HCT116 (cell line): ENCODE measurements around the gene INPP5B. TPM values are rescaled to one million over a fixed set of nuclear protein-coding genes. Genes with fewer than 3 reads are reported as not detected.
"Not testable (repeated sequence)": the region's sequence is repeated elsewhere in the genome, so short reads cannot be mapped to it uniquely, and the experiment has no call there.

Source experiments
- ATAC-seq: fragments of 200-7000 bp; cut with Tn5 transposase; 2 replicates; pipeline ENCODE4 v1.9.1; 2020; ENCODE audit warnings: mild to moderate bottlenecking, moderate library complexity
- BruUV-seq: library from RNA; stranded (reverse); fragments of 400-500 nt; replicated peaks from 2 replicates; lab custom pipeline; 2021; lab: Mats Ljungman, UMichigan
- CTCF ChIA-PET: fragments of 300-600 bp; sonication (Branson Sonifier 250); formaldehyde crosslinking; loops from one replicate; lab custom pipeline; 2021; ENCODE audit warnings: antibody characterized with exemption; lab: Charles Lee
- POLR2A ChIA-PET: fragments of 300-600, 350-600 bp; sonication (Branson Sonifier 250); formaldehyde crosslinking; loops from one replicate; lab custom pipeline; 2021; ENCODE audit warnings: antibody characterized with exemption; lab: Charles Lee
- RAD21 ChIA-PET, 2 experiments: fragments of 300-600 bp; sonication (Branson Sonifier 250); formaldehyde crosslinking; loops; one replicate each; lab custom pipeline; 2023; ENCODE audit warnings: low total read pairs in 2 of 2; ENCODE audit not compliant: uncharacterized antibody in 2 of 2, unreplicated experiment in 2 of 2, low non-redundant PET in 1 of 2; lab: Charles Lee
- DNase-seq: peaks from one replicate; pipeline ENCODE4 v3.0.0-alpha.2; 2010; ENCODE audit warnings: low read depth, low spot score
- H2AFZ ChIP-seq: fragments of 200-600 bp; shearing (Covaris generic), sonication (generic); 2 replicates; pipeline ENCODE4 v1.6.1; 2017; ENCODE audit warnings: low read depth, mixed run types, mixed read lengths, antibody characterized with exemption, low read length; ENCODE audit not compliant: poor library complexity, severe bottlenecking
- H3K27ac ChIP-seq: 2 replicates; pipeline ENCODE4 v1.5.1; 2012; ENCODE audit warnings: low read depth, low read length
- H3K27me3 ChIP-seq: fragments of 200-600 bp; sonication (generic); 2 replicates; pipeline ENCODE4 v1.6.1; 2016; ENCODE audit warnings: mixed run types, low read length, mixed read lengths; ENCODE audit not compliant: insufficient read depth
- H3K36me3 ChIP-seq, 2 experiments: fragments of 200-500 bp in 1 of 2; fragments of 200-600 bp in 1 of 2; sonication (Bioruptor generic) in 1 of 2; sonication (generic) in 1 of 2; 2 replicates each; pipeline versions ENCODE4 v1.5.1 to v1.6.1; 2014 to 2016; ENCODE audit warnings: low read length in 2 of 2, inconsistent platforms in 1 of 2, mixed read lengths in 1 of 2, mixed run types in 1 of 2; ENCODE audit not compliant: insufficient read depth in 2 of 2, control insufficient read depth in 1 of 2
- H3K4me1 ChIP-seq, 2 experiments: fragments of 200-600 bp in 1 of 2; sonication (generic) in 1 of 2; 2 replicates each; pipeline versions ENCODE4 v1.5.1 to v1.6.1; 2012 to 2017; ENCODE audit warnings: low read length in 2 of 2, inconsistent platforms in 1 of 2, mild to moderate bottlenecking in 1 of 2, mixed read lengths in 1 of 2, mixed run types in 1 of 2, moderate library complexity in 1 of 2; ENCODE audit not compliant: insufficient read depth in 2 of 2, control insufficient read depth in 1 of 2
- H3K4me2 ChIP-seq: fragments of 200-600 bp; sonication (generic); 2 replicates; pipeline ENCODE4 v1.6.1; 2017; ENCODE audit warnings: mixed run types, low read length, mixed read lengths
- H3K4me3 ChIP-seq, 2 experiments: fragments of 200-600 bp in 1 of 2; sonication (generic) in 1 of 2; replicated peaks in 1 of 2; 2 replicates each; pipeline ENCODE4 v1.5.1; 2011 to 2016; ENCODE audit warnings: low read length in 2 of 2, control low read depth in 1 of 2, low read depth in 1 of 2, mild to moderate bottlenecking in 1 of 2, mixed read lengths in 1 of 2, mixed run types in 1 of 2
- H3K79me2 ChIP-seq: fragments of 200-600 bp; sonication (generic); 2 replicates; pipeline ENCODE4 v1.6.1; 2017; ENCODE audit warnings: mild to moderate bottlenecking, mixed run types, low read length, moderate library complexity, mixed read lengths; ENCODE audit not compliant: insufficient read depth
- H3K9ac ChIP-seq: fragments of 200-600 bp; sonication (generic); 2 replicates; pipeline ENCODE4 v1.6.1; 2016; ENCODE audit warnings: low read length, mixed read lengths
- H3K9me2 ChIP-seq: fragments of 200-600 bp; sonication (generic), shearing (Covaris generic); 2 replicates; pipeline ENCODE4 v1.6.1; 2017; ENCODE audit warnings: mixed run types, mild to moderate bottlenecking, moderate library complexity; ENCODE audit not compliant: insufficient read depth
- H3K9me3 ChIP-seq, 2 experiments: fragments of 200-500 bp in 1 of 2; fragments of 200-600 bp in 1 of 2; sonication (Bioruptor generic) in 1 of 2; sonication (generic) in 1 of 2; 2 replicates each; pipeline ENCODE4 v1.6.1; 2014 to 2017; ENCODE audit warnings: low read length in 2 of 2, mixed read lengths in 2 of 2, inconsistent platforms in 1 of 2, low read depth in 1 of 2, mild to moderate bottlenecking in 1 of 2, mixed run types in 1 of 2, moderate library complexity in 1 of 2; ENCODE audit not compliant: control insufficient read depth in 1 of 2, insufficient read depth in 1 of 2
- H4K20me1 ChIP-seq: fragments of 200-600 bp; sonication (generic), shearing (Covaris generic); 2 replicates; pipeline ENCODE4 v1.6.1; 2017; ENCODE audit warnings: mixed run types, mild to moderate bottlenecking, moderate library complexity; ENCODE audit not compliant: insufficient read depth
- CBX3 ChIP-seq: IDR thresholded peaks from 2 replicates; pipeline ENCODE4 v1.6.1; 2012; ENCODE audit warnings: low read depth
- CEBPB ChIP-seq: IDR thresholded peaks from 2 replicates; pipeline ENCODE4 v1.6.1; 2012; ENCODE audit warnings: low read depth
- ELF1 ChIP-seq: IDR thresholded peaks from 2 replicates; pipeline ENCODE4 v1.6.1; 2012; ENCODE audit warnings: low read depth, borderline replicate concordance
- EZH2phosphoT487 ChIP-seq: fragments of 200-600 bp; IDR thresholded peaks from 2 replicates; pipeline ENCODE4 v1.6.1; 2018; ENCODE audit warnings: antibody characterized with exemption, borderline replicate concordance
- JUND ChIP-seq: IDR thresholded peaks from 2 replicates; pipeline ENCODE4 v1.6.1; 2012
- POLR2A ChIP-seq: IDR thresholded peaks from 2 replicates; pipeline ENCODE4 v1.7.0; 2011; ENCODE audit warnings: borderline replicate concordance; ENCODE audit not compliant: insufficient read depth, insufficient read length; ENCODE audit errors: extremely low read depth
- POLR2AphosphoS5 ChIP-seq: IDR thresholded peaks from 2 replicates; pipeline ENCODE4 v1.6.1; 2011; ENCODE audit warnings: mild to moderate bottlenecking, low read depth, low read length, moderate library complexity
- RAD21 ChIP-seq: IDR thresholded peaks from 2 replicates; pipeline ENCODE4 v1.6.1; 2012; ENCODE audit warnings: low read depth, mild to moderate bottlenecking
- SP1 ChIP-seq: IDR thresholded peaks from 2 replicates; pipeline ENCODE4 v1.6.1; 2012; ENCODE audit warnings: low read depth
- SRF ChIP-seq: IDR thresholded peaks from 2 replicates; pipeline ENCODE4 v1.6.1; 2012; ENCODE audit warnings: low read depth
- ZFX ChIP-seq: fragments of 450-650 bp; IDR thresholded peaks from 2 replicates; pipeline ENCODE4 v1.6.1; 2017
- ZNF274 ChIP-seq: fragments of 200-500 bp; sonication (Bioruptor generic); IDR thresholded peaks from 2 replicates; pipeline ENCODE4 v1.6.1; 2014; ENCODE audit warnings: mild to moderate bottlenecking, low read depth, low read length, inconsistent platforms
- intact Hi-C: fragments of 100-400 bp; cut with micrococcal nuclease; formaldehyde crosslinking; loops from 2 replicates; pipeline ENCODE4 v1.10.0; 2022
- total RNA-seq: library from RNA; stranded (reverse); gene quantifications from one replicate; pipeline ENCODE4 v1.2.1, GENCODE V29; 2021; ENCODE audit not compliant: unreplicated experiment
- TF ChIP-seq, protein P1 (sequence below): IDR thresholded peaks from 2 replicates; pipeline ENCODE4 v1.6.1; 2012
- TF ChIP-seq, protein P2 (sequence below): IDR thresholded peaks from 2 replicates; pipeline ENCODE4 v1.6.1; 2011; ENCODE audit warnings: mild to moderate bottlenecking, low read length, moderate library complexity; ENCODE audit not compliant: insufficient replicate concordance; ENCODE audit errors: extremely low read depth
- TF ChIP-seq, protein P3 (sequence below), 3 experiments: fragments of 200-600 bp in 1 of 3; sonication (generic) in 1 of 3; IDR thresholded peaks in 2 of 3; conservative IDR thresholded peaks in 1 of 3; 2 replicates each; pipeline ENCODE4 v1.5.1; 2012 to 2017; ENCODE audit warnings: low read depth in 2 of 3, low read length in 2 of 3, antibody characterized with exemption in 1 of 3, borderline replicate concordance in 1 of 3, control low read depth in 1 of 3, mild to moderate bottlenecking in 1 of 3, mixed read lengths in 1 of 3, mixed run types in 1 of 3, moderate library complexity in 1 of 3; ENCODE audit not compliant: insufficient read depth in 1 of 3
- TF ChIP-seq, protein P4 (sequence below): IDR thresholded peaks from 2 replicates; pipeline ENCODE4 v1.6.1; 2012

Gene INPP5B
- total RNA-seq, 1 experiment from 2014 or later = 20.8 TPM

DNA sequence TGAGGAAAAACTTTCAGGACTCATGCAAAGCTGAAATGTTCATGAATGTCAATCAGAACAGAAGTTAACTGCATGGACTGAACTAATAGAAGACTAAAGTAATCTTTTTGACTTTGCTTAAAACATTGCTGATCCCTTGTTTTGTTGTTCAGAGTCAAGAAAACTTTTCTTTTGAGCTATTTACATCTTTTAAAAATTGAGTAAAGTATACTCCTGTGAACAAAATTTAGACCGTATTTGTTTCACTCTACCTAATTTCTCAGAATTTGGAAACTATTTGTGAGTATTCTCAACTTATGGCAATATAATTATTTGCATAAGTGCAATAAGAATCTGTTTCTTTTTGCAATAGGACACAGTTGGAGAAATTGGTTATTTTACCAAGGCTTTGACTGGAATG, 41.1 kb downstream of the INPP5B start (continued):
- TF ChIP-seq SRF = no peak
- TF ChIP-seq, all 23 proteins: peak for 0

DNA sequence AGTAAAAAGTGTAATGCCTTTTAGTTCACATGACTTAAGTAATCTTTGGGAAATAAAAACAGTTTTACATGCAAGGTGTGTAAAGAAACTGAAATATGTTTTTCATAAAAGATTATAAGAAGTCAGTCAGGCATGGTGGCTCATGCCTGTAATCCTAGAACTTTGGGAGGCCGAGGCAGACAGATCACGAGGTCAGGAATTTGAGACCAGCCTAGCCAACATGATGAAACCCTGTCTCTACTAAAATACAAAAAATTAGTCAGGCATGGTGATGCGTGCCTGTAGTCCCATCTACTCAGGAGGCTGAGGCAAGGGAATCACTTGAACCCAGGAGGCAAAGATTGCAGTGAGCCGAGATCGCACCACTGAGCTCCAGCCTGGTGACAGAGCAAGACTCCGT, 42.9 kb downstream of the INPP5B start:
- CTCF ChIA-PET, intact Hi-C loops, RAD21 ChIA-PET, H3K9me2 ChIP-seq, H2AFZ ChIP-seq, H3K4me3 ChIP-seq, H3K4me2 ChIP-seq, H3K27ac ChIP-seq, ATAC-seq, DNase-seq, H3K79me2 ChIP-seq, H3K4me1 ChIP-seq, H3K36me3 ChIP-seq, POLR2A ChIA-PET, H3K9me3 ChIP-seq, H3K27me3 ChIP-seq, H4K20me1 ChIP-seq, BruUV-seq, H3K9ac ChIP-seq: not testable (repeated sequence)

DNA sequence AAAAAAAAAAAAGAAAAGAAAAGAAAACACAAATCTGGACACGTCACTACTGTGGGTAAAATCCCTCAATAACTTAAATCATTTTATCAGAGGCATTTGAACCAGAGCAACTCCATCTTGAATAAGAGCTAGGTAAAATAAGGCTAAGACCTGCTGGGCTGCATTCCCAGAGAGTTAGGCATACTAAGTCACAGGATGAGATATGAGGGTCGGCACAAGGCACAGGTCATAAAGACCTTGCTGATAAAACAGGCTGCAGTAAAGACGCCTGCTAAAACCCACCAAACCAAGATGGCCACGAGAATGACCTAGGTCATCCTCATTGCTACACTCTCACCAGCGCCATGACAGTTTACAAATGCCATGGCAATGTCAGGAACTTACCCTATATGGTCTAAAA, 43.9 kb downstream of the INPP5B start:
- POLR2A ChIA-PET = no interaction called here
- RAD21 ChIA-PET = no interaction called here
- BruUV-seq = no TSS peak
- no peak overlapping the region for H3K9ac ChIP-seq
- intact Hi-C loops = no loop called here
- DNase-seq (no peak), ATAC-seq (no peak)
- no peak overlapping the region for H2AFZ ChIP-seq
- H3K79me2 ChIP-seq = no peaks in the 10 kb centered on the region
- H3K4me3 ChIP-seq = no peak overlapping the region
- CTCF ChIA-PET = no interaction called here
- H4K20me1 ChIP-seq = no peaks in the 10 kb centered on the region
- H3K27me3 ChIP-seq = no peaks in the 10 kb centered on the region
- no peak overlapping the region for H3K4me2 ChIP-seq
- no peak overlapping the region for H3K27ac ChIP-seq
- peaks cover 0 to 6% of the 10 kb centered on the region in 2 experiments; a peak in 1 of 4 replicates for H3K4me1 ChIP-seq
- no peaks in the 10 kb centered on the region; a peak in 1 of 4 replicates for H3K9me3 ChIP-seq
- no peaks in the 10 kb centered on the region for H3K9me2 ChIP-seq
- H3K36me3 ChIP-seq = no peaks in the 10 kb centered on the region; a peak in 1 of 4 replicates
- TF ChIP-seq, protein P1, sequence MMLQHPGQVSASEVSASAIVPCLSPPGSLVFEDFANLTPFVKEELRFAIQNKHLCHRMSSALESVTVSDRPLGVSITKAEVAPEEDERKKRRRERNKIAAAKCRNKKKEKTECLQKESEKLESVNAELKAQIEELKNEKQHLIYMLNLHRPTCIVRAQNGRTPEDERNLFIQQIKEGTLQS = no peak
- TF ChIP-seq RAD21 = no peak
- no peak for TF ChIP-seq SRF
- no peak for TF ChIP-seq ZNF274
- TF ChIP-seq SP1 = no peak
- no peak for TF ChIP-seq ELF1
- TF ChIP-seq, protein P2, sequence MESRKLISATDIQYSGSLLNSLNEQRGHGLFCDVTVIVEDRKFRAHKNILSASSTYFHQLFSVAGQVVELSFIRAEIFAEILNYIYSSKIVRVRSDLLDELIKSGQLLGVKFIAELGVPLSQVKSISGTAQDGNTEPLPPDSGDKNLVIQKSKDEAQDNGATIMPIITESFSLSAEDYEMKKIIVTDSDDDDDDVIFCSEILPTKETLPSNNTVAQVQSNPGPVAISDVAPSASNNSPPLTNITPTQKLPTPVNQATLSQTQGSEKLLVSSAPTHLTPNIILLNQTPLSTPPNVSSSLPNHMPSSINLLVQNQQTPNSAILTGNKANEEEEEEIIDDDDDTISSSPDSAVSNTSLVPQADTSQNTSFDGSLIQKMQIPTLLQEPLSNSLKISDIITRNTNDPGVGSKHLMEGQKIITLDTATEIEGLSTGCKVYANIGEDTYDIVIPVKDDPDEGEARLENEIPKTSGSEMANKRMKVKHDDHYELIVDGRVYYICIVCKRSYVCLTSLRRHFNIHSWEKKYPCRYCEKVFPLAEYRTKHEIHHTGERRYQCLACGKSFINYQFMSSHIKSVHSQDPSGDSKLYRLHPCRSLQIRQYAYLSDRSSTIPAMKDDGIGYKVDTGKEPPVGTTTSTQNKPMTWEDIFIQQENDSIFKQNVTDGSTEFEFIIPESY = no peak
- TF ChIP-seq JUND = no peak
- no peak for TF ChIP-seq EZH2phosphoT487
- TF ChIP-seq, protein P3, sequence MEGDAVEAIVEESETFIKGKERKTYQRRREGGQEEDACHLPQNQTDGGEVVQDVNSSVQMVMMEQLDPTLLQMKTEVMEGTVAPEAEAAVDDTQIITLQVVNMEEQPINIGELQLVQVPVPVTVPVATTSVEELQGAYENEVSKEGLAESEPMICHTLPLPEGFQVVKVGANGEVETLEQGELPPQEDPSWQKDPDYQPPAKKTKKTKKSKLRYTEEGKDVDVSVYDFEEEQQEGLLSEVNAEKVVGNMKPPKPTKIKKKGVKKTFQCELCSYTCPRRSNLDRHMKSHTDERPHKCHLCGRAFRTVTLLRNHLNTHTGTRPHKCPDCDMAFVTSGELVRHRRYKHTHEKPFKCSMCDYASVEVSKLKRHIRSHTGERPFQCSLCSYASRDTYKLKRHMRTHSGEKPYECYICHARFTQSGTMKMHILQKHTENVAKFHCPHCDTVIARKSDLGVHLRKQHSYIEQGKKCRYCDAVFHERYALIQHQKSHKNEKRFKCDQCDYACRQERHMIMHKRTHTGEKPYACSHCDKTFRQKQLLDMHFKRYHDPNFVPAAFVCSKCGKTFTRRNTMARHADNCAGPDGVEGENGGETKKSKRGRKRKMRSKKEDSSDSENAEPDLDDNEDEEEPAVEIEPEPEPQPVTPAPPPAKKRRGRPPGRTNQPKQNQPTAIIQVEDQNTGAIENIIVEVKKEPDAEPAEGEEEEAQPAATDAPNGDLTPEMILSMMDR (IDR thresholded peaks at IDR 0.05 in 2 of 3, conservative IDR thresholded peaks at IDR 0.05 in 1 of 3; ENCODE audit: borderline replicate concordance in 1 of 3, insufficient read depth in 1 of 3, low read depth in 2 of 3, low read length in 2 of 3) = no peak
- TF ChIP-seq CEBPB = no peak
- TF ChIP-seq POLR2A = no peak
- TF ChIP-seq POLR2AphosphoS5 = no peak
- TF ChIP-seq CBX3 = no peak
- no peak for TF ChIP-seq ZFX
- TF ChIP-seq, protein P4, sequence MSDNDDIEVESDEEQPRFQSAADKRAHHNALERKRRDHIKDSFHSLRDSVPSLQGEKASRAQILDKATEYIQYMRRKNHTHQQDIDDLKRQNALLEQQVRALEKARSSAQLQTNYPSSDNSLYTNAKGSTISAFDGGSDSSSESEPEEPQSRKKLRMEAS = no peak
